ENCODE results near the gene PLOD2.

Gene PLOD2

DNA sequence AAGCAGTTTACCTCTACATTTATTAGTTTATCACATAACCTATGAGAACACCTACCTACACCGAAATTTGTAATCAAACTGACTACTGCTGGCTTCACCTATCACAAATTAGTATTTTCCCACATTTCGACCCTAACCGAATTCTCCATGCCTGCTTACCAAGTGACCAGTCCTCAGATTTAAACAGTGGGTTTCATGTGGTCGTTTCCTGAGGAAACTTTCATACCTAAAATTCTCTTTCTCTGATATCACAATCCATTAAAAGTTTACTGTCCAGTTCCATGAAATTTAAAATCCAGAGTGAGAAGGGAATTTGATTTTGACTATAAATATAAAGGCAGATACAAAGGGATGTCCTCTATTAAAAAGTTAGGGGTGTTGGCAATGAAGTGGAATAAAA, 1.9 kb downstream of the PLOD2 start:
- Histone ChIP-seq H3K27me3 (ENCODE audit: insufficient read depth, poor library complexity, severe bottlenecking) (peaks cover 37% of the 10 kb centered on the region), H3K4me3 (replicated peaks; ENCODE audit: insufficient read depth, low read length) (no peak overlapping the region), H3K27ac (replicated peaks) (no peak overlapping the region)
- TF ChIP-seq SPI1 (IDR thresholded peaks at IDR 0.05; ENCODE audit: borderline replicate concordance, low read depth) (no peak), POLR2AphosphoS5 (IDR thresholded peaks at IDR 0.05; ENCODE audit: low read depth) (no peak), GABPA (IDR thresholded peaks at IDR 0.05; ENCODE audit: low read depth) (no peak)
- TF ChIP-seq, protein P1, sequence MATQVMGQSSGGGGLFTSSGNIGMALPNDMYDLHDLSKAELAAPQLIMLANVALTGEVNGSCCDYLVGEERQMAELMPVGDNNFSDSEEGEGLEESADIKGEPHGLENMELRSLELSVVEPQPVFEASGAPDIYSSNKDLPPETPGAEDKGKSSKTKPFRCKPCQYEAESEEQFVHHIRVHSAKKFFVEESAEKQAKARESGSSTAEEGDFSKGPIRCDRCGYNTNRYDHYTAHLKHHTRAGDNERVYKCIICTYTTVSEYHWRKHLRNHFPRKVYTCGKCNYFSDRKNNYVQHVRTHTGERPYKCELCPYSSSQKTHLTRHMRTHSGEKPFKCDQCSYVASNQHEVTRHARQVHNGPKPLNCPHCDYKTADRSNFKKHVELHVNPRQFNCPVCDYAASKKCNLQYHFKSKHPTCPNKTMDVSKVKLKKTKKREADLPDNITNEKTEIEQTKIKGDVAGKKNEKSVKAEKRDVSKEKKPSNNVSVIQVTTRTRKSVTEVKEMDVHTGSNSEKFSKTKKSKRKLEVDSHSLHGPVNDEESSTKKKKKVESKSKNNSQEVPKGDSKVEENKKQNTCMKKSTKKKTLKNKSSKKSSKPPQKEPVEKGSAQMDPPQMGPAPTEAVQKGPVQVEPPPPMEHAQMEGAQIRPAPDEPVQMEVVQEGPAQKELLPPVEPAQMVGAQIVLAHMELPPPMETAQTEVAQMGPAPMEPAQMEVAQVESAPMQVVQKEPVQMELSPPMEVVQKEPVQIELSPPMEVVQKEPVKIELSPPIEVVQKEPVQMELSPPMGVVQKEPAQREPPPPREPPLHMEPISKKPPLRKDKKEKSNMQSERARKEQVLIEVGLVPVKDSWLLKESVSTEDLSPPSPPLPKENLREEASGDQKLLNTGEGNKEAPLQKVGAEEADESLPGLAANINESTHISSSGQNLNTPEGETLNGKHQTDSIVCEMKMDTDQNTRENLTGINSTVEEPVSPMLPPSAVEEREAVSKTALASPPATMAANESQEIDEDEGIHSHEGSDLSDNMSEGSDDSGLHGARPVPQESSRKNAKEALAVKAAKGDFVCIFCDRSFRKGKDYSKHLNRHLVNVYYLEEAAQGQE (IDR thresholded peaks at IDR 0.05; ENCODE audit: insufficient replicate concordance, low read depth): no peak
- TF ChIP-seq, protein P2, sequence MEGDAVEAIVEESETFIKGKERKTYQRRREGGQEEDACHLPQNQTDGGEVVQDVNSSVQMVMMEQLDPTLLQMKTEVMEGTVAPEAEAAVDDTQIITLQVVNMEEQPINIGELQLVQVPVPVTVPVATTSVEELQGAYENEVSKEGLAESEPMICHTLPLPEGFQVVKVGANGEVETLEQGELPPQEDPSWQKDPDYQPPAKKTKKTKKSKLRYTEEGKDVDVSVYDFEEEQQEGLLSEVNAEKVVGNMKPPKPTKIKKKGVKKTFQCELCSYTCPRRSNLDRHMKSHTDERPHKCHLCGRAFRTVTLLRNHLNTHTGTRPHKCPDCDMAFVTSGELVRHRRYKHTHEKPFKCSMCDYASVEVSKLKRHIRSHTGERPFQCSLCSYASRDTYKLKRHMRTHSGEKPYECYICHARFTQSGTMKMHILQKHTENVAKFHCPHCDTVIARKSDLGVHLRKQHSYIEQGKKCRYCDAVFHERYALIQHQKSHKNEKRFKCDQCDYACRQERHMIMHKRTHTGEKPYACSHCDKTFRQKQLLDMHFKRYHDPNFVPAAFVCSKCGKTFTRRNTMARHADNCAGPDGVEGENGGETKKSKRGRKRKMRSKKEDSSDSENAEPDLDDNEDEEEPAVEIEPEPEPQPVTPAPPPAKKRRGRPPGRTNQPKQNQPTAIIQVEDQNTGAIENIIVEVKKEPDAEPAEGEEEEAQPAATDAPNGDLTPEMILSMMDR (IDR thresholded peaks at IDR 0.05; ENCODE audit: insufficient read depth, low read length): no peak
- DNase-seq (ENCODE audit: low read depth in 1 of 2, low spot score in 1 of 2): no peak

DNA sequence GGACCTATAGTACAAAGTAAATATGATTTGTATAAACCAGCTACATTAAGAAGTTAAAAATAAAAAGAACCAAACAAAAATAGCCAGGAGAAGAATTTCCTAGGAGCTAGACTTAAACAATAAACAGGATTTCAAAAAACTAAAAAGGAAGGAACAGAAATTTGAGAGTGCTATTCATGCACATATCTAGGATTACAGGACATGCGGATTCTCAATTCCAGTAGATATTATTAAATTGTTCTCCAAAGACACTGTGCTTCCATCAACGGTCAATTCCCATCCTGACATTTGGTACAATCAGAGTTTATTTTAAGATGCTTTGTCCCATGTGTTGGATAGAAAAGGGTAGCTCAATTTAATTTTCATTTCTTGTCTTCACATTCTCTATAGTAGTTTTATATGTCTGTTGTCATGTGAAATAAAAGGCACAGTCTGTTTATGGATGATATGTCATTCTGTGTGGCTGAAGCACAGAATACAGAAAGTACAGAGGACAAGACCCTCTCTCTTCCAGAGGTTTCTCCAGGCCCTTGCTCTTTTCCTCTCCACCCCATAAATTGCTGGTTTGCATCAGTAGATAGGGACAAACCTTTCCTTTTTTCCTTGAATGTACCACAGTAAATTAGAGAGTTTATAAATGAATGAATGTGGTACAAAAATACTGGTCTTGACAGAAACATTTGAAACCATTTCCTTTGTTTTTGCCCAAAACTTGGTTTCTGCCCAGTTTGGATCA, 3.5 kb downstream of the PLOD2 start:
- no peak overlapping the region for H3K27ac ChIP-seq (replicated peaks)
- DNase-seq (ENCODE audit: low read depth in 1 of 2, low spot score in 1 of 2): no peak
- TF ChIP-seq, protein P1 (IDR thresholded peaks at IDR 0.05; ENCODE audit: insufficient replicate concordance, low read depth): no peak
- no peak for TF ChIP-seq SPI1 (IDR thresholded peaks at IDR 0.05; ENCODE audit: borderline replicate concordance, low read depth)
- TF ChIP-seq POLR2AphosphoS5 (IDR thresholded peaks at IDR 0.05; ENCODE audit: low read depth): no peak
- TF ChIP-seq, protein P2 (IDR thresholded peaks at IDR 0.05; ENCODE audit: insufficient read depth, low read length): no peak
- no peak for TF ChIP-seq GABPA (IDR thresholded peaks at IDR 0.05; ENCODE audit: low read depth)
- no peak overlapping the region for H3K4me3 ChIP-seq (replicated peaks; ENCODE audit: insufficient read depth, low read length)
- H3K27me3 ChIP-seq (ENCODE audit: insufficient read depth, poor library complexity, severe bottlenecking): peaks cover 34% of the 10 kb centered on the region

DNA sequence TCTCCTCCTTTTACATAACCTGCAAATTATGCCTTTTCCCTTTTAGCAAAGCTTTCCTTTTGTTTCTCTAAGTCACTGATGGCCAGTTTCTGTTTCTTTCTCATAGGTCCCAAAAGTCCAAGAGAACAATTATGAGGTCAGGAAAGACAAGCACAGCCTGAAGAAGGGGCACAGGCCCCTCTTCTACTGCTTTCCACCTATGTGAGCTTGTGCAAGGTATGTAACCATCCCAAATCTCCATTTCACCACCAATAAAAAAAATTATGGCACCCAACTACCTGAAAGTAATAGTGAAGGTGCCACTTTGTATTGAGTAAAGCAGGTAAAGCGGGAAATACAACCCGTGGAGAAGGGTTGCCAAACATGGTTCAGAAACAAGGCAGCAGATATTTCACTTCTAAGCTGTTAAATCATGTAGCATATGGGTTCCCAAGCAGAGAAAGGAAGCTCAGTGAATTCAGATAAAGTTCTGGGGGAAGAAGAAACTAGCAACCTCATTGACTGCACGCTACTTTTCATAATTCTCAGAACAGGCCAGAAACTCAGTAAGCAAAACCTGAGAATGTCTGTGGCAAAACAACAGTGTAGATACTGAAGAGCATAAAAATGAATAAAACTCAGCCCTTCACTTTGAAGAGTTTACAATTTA, 4.2 kb downstream of the PLOD2 start:
- TF ChIP-seq GABPA (IDR thresholded peaks at IDR 0.05; ENCODE audit: low read depth): no peak
- Histone ChIP-seq H3K4me3 (replicated peaks; ENCODE audit: insufficient read depth, low read length) (no peak overlapping the region), H3K27me3 (ENCODE audit: insufficient read depth, poor library complexity, severe bottlenecking) (peaks cover 28% of the 10 kb centered on the region), H3K27ac (replicated peaks) (no peak overlapping the region)
- DNase-seq (ENCODE audit: low read depth in 1 of 2, low spot score in 1 of 2): no peak

DNA sequence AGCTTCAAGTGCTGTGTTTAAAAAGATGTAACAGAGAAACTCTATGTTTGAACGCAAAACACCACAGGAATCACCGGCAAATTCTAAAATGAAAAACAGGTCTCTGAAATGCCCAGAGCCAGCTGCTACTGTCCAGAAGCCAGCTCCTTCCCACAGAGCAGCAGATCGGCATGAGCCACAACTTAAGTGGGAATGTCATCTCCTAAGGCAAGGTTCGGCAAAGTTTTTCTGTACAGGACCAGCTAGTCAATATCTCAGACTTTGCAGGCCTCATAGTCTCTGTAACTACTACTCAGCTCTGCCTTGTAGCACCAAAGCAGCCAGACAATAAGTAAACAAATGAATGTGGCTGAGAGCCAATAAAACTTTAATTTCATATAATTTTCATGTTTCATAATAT, 4.9 kb downstream of the PLOD2 start:
- no peak for DNase-seq (ENCODE audit: low read depth in 1 of 2, low spot score in 1 of 2)
- peaks cover 22% of the 10 kb centered on the region for H3K27me3 ChIP-seq (ENCODE audit: insufficient read depth, poor library complexity, severe bottlenecking)
- no peak for TF ChIP-seq SPI1 (IDR thresholded peaks at IDR 0.05; ENCODE audit: borderline replicate concordance, low read depth)
- TF ChIP-seq POLR2AphosphoS5 (IDR thresholded peaks at IDR 0.05; ENCODE audit: low read depth): no peak
- no peak overlapping the region for H3K27ac ChIP-seq (replicated peaks)
- no peak overlapping the region for H3K4me3 ChIP-seq (replicated peaks; ENCODE audit: insufficient read depth, low read length)

All from HL-60 (cell line).